Breast epithelium (tissue), 3 donors: ENCODE measurements around the gene TRPM3.

Source experiments
- POLR2A ChIP-seq: fragments of 450-650 bp; IDR thresholded peaks from one replicate; pipeline ENCODE4 v1.6.1; 2016; ENCODE audit warnings: antibody characterized with exemption, mild to moderate bottlenecking, moderate library complexity
- TF ChIP-seq, protein P1 (sequence below), 3 donors: fragments of 450-650 bp; IDR thresholded peaks; one replicate each; pipeline ENCODE4 v1.5.1; 2016 to 2017; ENCODE audit warnings: antibody characterized with exemption in 3 of 3, mild to moderate bottlenecking in 3 of 3, moderate library complexity in 3 of 3

- TF ChIP-seq, protein P1, sequence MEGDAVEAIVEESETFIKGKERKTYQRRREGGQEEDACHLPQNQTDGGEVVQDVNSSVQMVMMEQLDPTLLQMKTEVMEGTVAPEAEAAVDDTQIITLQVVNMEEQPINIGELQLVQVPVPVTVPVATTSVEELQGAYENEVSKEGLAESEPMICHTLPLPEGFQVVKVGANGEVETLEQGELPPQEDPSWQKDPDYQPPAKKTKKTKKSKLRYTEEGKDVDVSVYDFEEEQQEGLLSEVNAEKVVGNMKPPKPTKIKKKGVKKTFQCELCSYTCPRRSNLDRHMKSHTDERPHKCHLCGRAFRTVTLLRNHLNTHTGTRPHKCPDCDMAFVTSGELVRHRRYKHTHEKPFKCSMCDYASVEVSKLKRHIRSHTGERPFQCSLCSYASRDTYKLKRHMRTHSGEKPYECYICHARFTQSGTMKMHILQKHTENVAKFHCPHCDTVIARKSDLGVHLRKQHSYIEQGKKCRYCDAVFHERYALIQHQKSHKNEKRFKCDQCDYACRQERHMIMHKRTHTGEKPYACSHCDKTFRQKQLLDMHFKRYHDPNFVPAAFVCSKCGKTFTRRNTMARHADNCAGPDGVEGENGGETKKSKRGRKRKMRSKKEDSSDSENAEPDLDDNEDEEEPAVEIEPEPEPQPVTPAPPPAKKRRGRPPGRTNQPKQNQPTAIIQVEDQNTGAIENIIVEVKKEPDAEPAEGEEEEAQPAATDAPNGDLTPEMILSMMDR (IDR thresholded peaks at IDR 0.05): no peak
- no peak for TF ChIP-seq POLR2A
Measured at GRCh38 chr9:71119746-71120145, 1.7 kb downstream of the TRPM3 start.
